Hepatocyte (in vitro differentiated cells): ENCODE measurements around the gene COX10.

Experiments
- EZH2 ChIP-seq: fragments of 200-600 bp; sonication (generic); IDR thresholded peaks from 2 replicates; pipeline ENCODE4 v1.6.1; 2016; ENCODE audit warnings: antibody characterized with exemption, mild to moderate bottlenecking, borderline replicate concordance
- EZH2phosphoT487 ChIP-seq: fragments of 200-600 bp; sonication (generic); IDR thresholded peaks from one replicate; pipeline ENCODE4 v1.6.1; 2018; ENCODE audit warnings: antibody characterized with exemption, mild to moderate bottlenecking, low read depth, moderate library complexity; ENCODE audit not compliant: unreplicated experiment, severe bottlenecking
- TF ChIP-seq, protein P1 (sequence below): fragments of 200-600 bp; sonication (generic); IDR thresholded peaks from 2 replicates; pipeline ENCODE4 v1.5.1; 2016; ENCODE audit warnings: antibody characterized with exemption, mild to moderate bottlenecking; ENCODE audit not compliant: poor library complexity

DNA sequence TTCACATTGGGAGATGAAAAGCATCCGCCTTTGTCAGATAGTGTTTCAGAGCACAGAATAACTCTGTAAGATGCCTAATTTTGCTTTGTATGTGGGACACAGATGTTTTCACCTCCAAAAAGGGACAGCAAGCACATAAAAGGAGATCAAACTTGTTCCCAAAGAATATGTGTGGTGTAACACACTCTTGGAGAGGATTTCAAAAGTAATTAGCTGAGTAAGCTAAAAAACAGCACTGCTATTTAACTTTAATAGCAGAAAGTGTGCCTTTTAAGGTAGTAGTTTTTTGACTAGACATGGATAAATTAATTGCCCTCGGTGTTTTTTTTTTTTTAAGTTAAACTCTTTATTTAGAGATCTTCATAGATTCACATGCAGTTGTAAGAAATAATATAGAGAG lies 65.2 kb downstream of the COX10 start:
- TF ChIP-seq, protein P1, sequence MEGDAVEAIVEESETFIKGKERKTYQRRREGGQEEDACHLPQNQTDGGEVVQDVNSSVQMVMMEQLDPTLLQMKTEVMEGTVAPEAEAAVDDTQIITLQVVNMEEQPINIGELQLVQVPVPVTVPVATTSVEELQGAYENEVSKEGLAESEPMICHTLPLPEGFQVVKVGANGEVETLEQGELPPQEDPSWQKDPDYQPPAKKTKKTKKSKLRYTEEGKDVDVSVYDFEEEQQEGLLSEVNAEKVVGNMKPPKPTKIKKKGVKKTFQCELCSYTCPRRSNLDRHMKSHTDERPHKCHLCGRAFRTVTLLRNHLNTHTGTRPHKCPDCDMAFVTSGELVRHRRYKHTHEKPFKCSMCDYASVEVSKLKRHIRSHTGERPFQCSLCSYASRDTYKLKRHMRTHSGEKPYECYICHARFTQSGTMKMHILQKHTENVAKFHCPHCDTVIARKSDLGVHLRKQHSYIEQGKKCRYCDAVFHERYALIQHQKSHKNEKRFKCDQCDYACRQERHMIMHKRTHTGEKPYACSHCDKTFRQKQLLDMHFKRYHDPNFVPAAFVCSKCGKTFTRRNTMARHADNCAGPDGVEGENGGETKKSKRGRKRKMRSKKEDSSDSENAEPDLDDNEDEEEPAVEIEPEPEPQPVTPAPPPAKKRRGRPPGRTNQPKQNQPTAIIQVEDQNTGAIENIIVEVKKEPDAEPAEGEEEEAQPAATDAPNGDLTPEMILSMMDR, result no peak
- TF ChIP-seq EZH2phosphoT487, result no peak
- no peak for TF ChIP-seq EZH2
